Neural progenitor cell (in vitro differentiated cells): ENCODE measurements around the gene TMEM250. TPM values are rescaled to one million over a fixed set of nuclear protein-coding genes. Genes with fewer than 3 reads are reported as not detected.

ENCODE experiments used
- DNase-seq: peaks from one replicate; pipeline ENCODE4 v3.0.0-alpha.2; 2016; ENCODE audit warnings: low spot score
- H2AFZ ChIP-seq: fragments of 200-600 bp; sonication (generic); replicated peaks from 2 replicates; pipeline ENCODE4 v1.6.1; 2016; ENCODE audit warnings: antibody characterized with exemption
- H3F3A ChIP-seq: fragments of 200-600 bp; sonication (generic); 2 replicates; pipeline ENCODE4 v1.6.1; 2016; ENCODE audit warnings: antibody characterized with exemption, low read depth
- H3K27ac ChIP-seq: fragments of 200-600 bp; sonication (generic); 2 replicates; pipeline ENCODE4 v1.5.1; 2016; ENCODE audit warnings: mild to moderate bottlenecking
- H3K27me3 ChIP-seq: fragments of 200-600 bp; sonication (generic); 2 replicates; pipeline ENCODE4 v1.6.1; 2016; ENCODE audit warnings: mild to moderate bottlenecking, moderate library complexity
- H3K36me3 ChIP-seq: fragments of 200-600 bp; sonication (generic); 2 replicates; pipeline ENCODE4 v1.5.1; 2016
- H3K4me1 ChIP-seq: fragments of 200-600 bp; sonication (generic); 2 replicates; pipeline ENCODE4 v1.6.1; 2016; ENCODE audit warnings: mixed run types
- H3K4me2 ChIP-seq: fragments of 200-600 bp; sonication (generic); 2 replicates; pipeline ENCODE4 v1.6.1; 2016
- H3K4me3 ChIP-seq: fragments of 200-600 bp; sonication (generic); 2 replicates; pipeline ENCODE4 v1.5.1; 2016
- H3K79me2 ChIP-seq: fragments of 200-600 bp; sonication (generic); 2 replicates; pipeline ENCODE4 v1.6.1; 2016; ENCODE audit warnings: low read depth
- H3K9ac ChIP-seq: fragments of 200-600 bp; sonication (generic); 2 replicates; pipeline ENCODE4 v1.6.1; 2016
- H3K9me3 ChIP-seq: fragments of 200-600 bp; sonication (generic); 2 replicates; pipeline ENCODE4 v1.5.1; 2016; ENCODE audit warnings: low read depth
- H4K20me1 ChIP-seq: fragments of 200-600 bp; sonication (generic); 2 replicates; pipeline ENCODE4 v1.6.1; 2016; ENCODE audit warnings: low read depth
- H3K27ac Mint-ChIP-seq: 3 replicates; pipeline ENCODE4 v1.8.0; 2021; ENCODE audit warnings: mixed read lengths
- H3K27me3 Mint-ChIP-seq: 2 replicates; pipeline ENCODE4 v1.8.0; 2022; ENCODE audit warnings: low read depth, mild to moderate bottlenecking, inconsistent platforms, moderate library complexity, mixed read lengths; ENCODE audit not compliant: insufficient read depth
- H3K36me3 Mint-ChIP-seq: 3 replicates; pipeline ENCODE4 v1.8.0; 2021; ENCODE audit warnings: mixed read lengths
- H3K4me1 Mint-ChIP-seq: 3 replicates; pipeline ENCODE4 v1.8.0; 2021; ENCODE audit warnings: mixed read lengths
- H3K4me3 Mint-ChIP-seq: 3 replicates; pipeline ENCODE4 v1.8.0; 2021; ENCODE audit warnings: mild to moderate bottlenecking, moderate library complexity, mixed read lengths
- H3K9me3 Mint-ChIP-seq: 3 replicates; pipeline ENCODE4 v1.8.0; 2020; ENCODE audit warnings: mixed read lengths
- EZH2 ChIP-seq: fragments of 200-600 bp; sonication (generic); IDR thresholded peaks from 2 replicates; pipeline ENCODE4 v1.6.1; 2017; ENCODE audit warnings: antibody characterized with exemption, mild to moderate bottlenecking, moderate library complexity
- EZH2phosphoT487 ChIP-seq: fragments of 200-600 bp; sonication (generic); IDR thresholded peaks from 2 replicates; pipeline ENCODE4 v1.6.1; 2017; ENCODE audit warnings: antibody characterized with exemption
- total RNA-seq: library from RNA; depleted of rRNA; stranded (reverse); fragments of >200 nt; gene quantifications from 2 replicates; pipeline ENCODE4 v1.2.3, GENCODE V29; 2015; ENCODE audit warnings: low replicate concordance
- TF ChIP-seq, protein P1 (sequence below): fragments of 200-600 bp; sonication (generic); IDR thresholded peaks from 2 replicates; pipeline ENCODE4 v1.5.1; 2017; ENCODE audit warnings: antibody characterized with exemption, mild to moderate bottlenecking

TMEM250 gene
- total RNA-seq, 1 donor from 2014 or later: 16.3 TPM

DNA sequence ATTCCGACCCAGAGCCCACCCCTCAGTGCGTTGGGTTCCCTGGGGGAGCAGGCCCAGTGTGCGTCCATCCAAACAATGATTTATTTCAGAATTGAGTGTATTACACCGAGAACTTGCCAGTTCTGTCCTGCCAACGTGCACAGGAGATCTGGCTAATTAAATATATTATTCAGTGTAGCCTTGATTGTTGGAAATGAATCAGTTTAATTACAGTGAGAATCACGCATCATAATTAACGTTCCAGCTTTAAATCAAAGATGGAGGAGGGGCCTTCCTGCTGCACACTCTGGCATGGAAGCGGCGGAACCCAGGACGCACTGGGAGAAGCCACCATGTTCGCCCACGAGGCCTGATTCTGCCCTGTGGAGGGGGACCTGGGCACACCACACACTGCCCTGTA lies 30.7 kb upstream of the TMEM250 start:
- no peak overlapping the region for H3K27ac Mint-ChIP-seq
- no peak overlapping the region for H3K4me3 Mint-ChIP-seq
- peaks cover 14% of the 10 kb centered on the region for H3K4me1 Mint-ChIP-seq
- H3K4me3 ChIP-seq: no peak overlapping the region
- no peak for TF ChIP-seq EZH2
- TF ChIP-seq, protein P1, sequence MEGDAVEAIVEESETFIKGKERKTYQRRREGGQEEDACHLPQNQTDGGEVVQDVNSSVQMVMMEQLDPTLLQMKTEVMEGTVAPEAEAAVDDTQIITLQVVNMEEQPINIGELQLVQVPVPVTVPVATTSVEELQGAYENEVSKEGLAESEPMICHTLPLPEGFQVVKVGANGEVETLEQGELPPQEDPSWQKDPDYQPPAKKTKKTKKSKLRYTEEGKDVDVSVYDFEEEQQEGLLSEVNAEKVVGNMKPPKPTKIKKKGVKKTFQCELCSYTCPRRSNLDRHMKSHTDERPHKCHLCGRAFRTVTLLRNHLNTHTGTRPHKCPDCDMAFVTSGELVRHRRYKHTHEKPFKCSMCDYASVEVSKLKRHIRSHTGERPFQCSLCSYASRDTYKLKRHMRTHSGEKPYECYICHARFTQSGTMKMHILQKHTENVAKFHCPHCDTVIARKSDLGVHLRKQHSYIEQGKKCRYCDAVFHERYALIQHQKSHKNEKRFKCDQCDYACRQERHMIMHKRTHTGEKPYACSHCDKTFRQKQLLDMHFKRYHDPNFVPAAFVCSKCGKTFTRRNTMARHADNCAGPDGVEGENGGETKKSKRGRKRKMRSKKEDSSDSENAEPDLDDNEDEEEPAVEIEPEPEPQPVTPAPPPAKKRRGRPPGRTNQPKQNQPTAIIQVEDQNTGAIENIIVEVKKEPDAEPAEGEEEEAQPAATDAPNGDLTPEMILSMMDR: no peak
- TF ChIP-seq EZH2phosphoT487: no peak
- H3K27me3 ChIP-seq: peaks cover 17% of the 10 kb centered on the region
- no peak overlapping the region for H3K9ac ChIP-seq
- H3K36me3 ChIP-seq: no peaks in the 10 kb centered on the region
- peaks cover 29% of the 10 kb centered on the region for H3F3A ChIP-seq
- H3K9me3 ChIP-seq: no peaks in the 10 kb centered on the region
- H3K4me1 ChIP-seq: peaks cover 19% of the 10 kb centered on the region
- H3K9me3 Mint-ChIP-seq: no peaks in the 10 kb centered on the region
- H3K27me3 Mint-ChIP-seq: peaks cover 14% of the 10 kb centered on the region
- no peak overlapping the region for H3K4me2 ChIP-seq
- DNase-seq: no peak
- H4K20me1 ChIP-seq: no peaks in the 10 kb centered on the region
- no peak overlapping the region for H2AFZ ChIP-seq
- no peak overlapping the region for H3K27ac ChIP-seq
- H3K79me2 ChIP-seq: no peaks in the 10 kb centered on the region
- H3K36me3 Mint-ChIP-seq: no peaks in the 10 kb centered on the region

DNA sequence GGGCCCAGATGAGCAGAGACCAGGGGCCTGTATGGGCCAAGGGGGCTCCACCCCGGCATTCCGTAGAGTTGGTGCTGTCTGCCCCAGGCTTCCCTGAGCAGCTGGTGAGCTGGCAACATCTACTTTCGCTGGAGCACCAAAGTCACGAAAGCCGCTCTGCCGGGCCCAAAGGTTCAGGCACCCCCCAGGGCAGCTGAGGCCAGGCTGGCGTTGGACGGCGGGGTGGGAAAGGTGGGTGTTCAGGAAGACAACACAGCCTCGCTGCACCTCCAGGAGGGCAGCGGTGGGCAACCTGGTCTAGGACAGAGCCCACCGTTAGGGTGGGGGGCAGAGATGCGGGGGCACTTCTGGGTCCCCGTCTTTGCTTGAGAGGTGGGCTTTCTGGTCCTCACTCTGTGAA lies 30.1 kb upstream of the TMEM250 start:
- H3K9me3 ChIP-seq: no peaks in the 10 kb centered on the region
- no peak overlapping the region for H3K27ac ChIP-seq
- Mint-ChIP-seq H3K36me3 (no peaks in the 10 kb centered on the region), H3K4me1 (peaks cover 14% of the 10 kb centered on the region), H3K4me3 (no peak overlapping the region), H3K27ac (no peak overlapping the region), H3K27me3 (peaks cover 14% of the 10 kb centered on the region), H3K9me3 (no peaks in the 10 kb centered on the region)
- H3F3A ChIP-seq: peaks cover 29% of the 10 kb centered on the region
- no peak for DNase-seq
- H3K27me3 ChIP-seq: peaks cover 17% of the 10 kb centered on the region
- no peaks in the 10 kb centered on the region for H3K36me3 ChIP-seq
- no peaks in the 10 kb centered on the region for H3K79me2 ChIP-seq
- H2AFZ ChIP-seq: no peak overlapping the region
- no peak overlapping the region for H3K9ac ChIP-seq
- H3K4me1 ChIP-seq: peaks cover 19% of the 10 kb centered on the region
- H3K4me3 ChIP-seq: no peak overlapping the region
- H3K4me2 ChIP-seq: peak overlapping the region; percentile 25
- TF ChIP-seq EZH2 (no peak), EZH2phosphoT487 (no peak)
- TF ChIP-seq, protein P1: no peak
- no peaks in the 10 kb centered on the region for H4K20me1 ChIP-seq

DNA sequence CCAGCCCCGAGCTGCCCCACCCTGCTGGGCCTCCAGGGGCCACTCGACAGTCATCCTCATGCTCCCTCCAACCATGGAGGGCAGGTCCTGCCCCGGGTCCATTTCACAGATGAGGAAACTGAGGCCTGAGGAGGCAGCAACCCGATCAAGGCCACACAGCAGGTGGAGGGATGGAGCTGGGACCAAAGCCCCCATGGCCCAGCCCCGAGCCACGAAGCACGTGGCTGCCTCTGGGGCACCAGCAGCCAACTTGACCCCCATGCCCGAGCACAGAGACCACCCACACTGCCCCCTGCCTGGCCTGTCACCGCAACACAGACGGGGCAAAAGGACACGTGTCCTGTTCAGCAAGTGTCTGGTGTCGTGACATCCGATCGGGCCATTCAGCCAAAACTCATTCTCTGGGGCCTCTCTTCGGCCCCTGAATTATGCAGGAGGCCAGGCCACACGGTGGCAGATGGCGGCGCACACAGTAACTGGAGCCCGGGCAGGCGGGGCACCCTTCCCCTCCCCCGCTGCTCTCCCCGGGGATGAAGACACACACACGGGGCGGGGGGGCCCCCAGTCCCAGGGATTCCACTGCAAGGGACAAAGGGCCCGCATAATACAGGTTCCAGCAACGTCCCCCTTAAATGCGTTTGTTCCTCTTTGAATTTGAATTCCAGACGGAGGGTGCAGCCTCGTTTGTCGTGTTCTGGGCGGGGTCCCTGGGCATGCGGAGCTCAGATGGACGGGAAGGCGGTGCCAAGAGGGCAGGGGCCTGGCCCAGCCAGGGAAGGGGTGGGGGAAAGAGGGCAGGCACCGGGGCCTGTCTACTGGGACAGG lies 29.4 kb upstream of the TMEM250 start:
- Mint-ChIP-seq H3K36me3 (no peaks in the 10 kb centered on the region), H3K4me1 (peaks cover 14% of the 10 kb centered on the region), H3K9me3 (no peaks in the 10 kb centered on the region), H3K4me3 (no peak overlapping the region), H3K27me3 (peaks cover 14% of the 10 kb centered on the region), H3K27ac (no peak overlapping the region)
- no peak overlapping the region for H2AFZ ChIP-seq
- no peaks in the 10 kb centered on the region for H3K79me2 ChIP-seq
- peaks cover 17% of the 10 kb centered on the region for H3K27me3 ChIP-seq
- H3K9me3 ChIP-seq: no peaks in the 10 kb centered on the region
- H3K4me2 ChIP-seq: peak overlapping the region; percentile 25
- TF ChIP-seq, protein P1: no peak
- TF ChIP-seq EZH2: no peak
- TF ChIP-seq EZH2phosphoT487: no peak
- H3K4me1 ChIP-seq: peaks cover 19% of the 10 kb centered on the region
- peak; percentile 54 for DNase-seq
- H3F3A ChIP-seq: peaks cover 29% of the 10 kb centered on the region
- no peak overlapping the region for H3K27ac ChIP-seq
- H3K9ac ChIP-seq: no peak overlapping the region
- H3K4me3 ChIP-seq: no peak overlapping the region
- H3K36me3 ChIP-seq: no peaks in the 10 kb centered on the region
- no peaks in the 10 kb centered on the region for H4K20me1 ChIP-seq
